NCI-H1930 (cell line): ENCODE data around the gene SPATA1.
"Not testable (repeated sequence)": the region's sequence is repeated elsewhere in the genome, so short reads cannot be mapped to it uniquely, and the experiment has no call there.

Experiments used
- DNase-seq, 2 experiments: peaks; one replicate each; lab custom pipeline; 2025; lab: John Stamatoyannopoulos, UW

The SPATA1 gene

GRCh38 chr1:84594959-84595358, 88.8 kb downstream of the SPATA1 start:
- DNase-seq = not testable (repeated sequence)

- no peak for DNase-seq
Observed at GRCh38 chr1:84597011-84597410, 90.8 kb downstream of the SPATA1 start.

- DNase-seq = no peak
Observed at GRCh38 chr1:84598418-84598817, 92.2 kb downstream of the SPATA1 start.

- DNase-seq = no peak
Observed at GRCh38 chr1:84598846-84599741, 92.9 kb downstream of the SPATA1 start.

- DNase-seq = no peak
Observed at GRCh38 chr1:84600796-84601195, 94.6 kb downstream of the SPATA1 start.

GRCh38 chr1:84603223-84603622, 97.0 kb downstream of the SPATA1 start:
- no peak for DNase-seq

- DNase-seq = no peak
Observed at GRCh38 chr1:84603941-84604830, 98.0 kb downstream of the SPATA1 start.

- no peak for DNase-seq
Observed at GRCh38 chr1:84605157-84605556, 99.0 kb downstream of the SPATA1 start.

- DNase-seq = no peak
Observed at GRCh38 chr1:84606977-84607376, 100.8 kb downstream of the SPATA1 start.

GRCh38 chr1:84611091-84611490, 104.9 kb downstream of the SPATA1 start:
- DNase-seq = no peak

GRCh38 chr1:84611796-84612195, 105.6 kb downstream of the SPATA1 start:
- DNase-seq = no peak

GRCh38 chr1:84613026-84613425, 106.8 kb downstream of the SPATA1 start:
- no peak for DNase-seq

- no peak for DNase-seq
Observed at GRCh38 chr1:84613887-84614286, 107.7 kb downstream of the SPATA1 start.

GRCh38 chr1:84615790-84616189, 109.6 kb downstream of the SPATA1 start:
- DNase-seq = no peak
